Measurements from ENCODE around the gene FAM120B. TPM values are rescaled to one million over a fixed set of nuclear protein-coding genes. Genes with fewer than 3 reads are reported as not detected.

The FAM120B gene
- total and polyA plus RNA-seq, 2 experiments from 2014 or later: 7.2 to 16.7 TPM

DNA sequence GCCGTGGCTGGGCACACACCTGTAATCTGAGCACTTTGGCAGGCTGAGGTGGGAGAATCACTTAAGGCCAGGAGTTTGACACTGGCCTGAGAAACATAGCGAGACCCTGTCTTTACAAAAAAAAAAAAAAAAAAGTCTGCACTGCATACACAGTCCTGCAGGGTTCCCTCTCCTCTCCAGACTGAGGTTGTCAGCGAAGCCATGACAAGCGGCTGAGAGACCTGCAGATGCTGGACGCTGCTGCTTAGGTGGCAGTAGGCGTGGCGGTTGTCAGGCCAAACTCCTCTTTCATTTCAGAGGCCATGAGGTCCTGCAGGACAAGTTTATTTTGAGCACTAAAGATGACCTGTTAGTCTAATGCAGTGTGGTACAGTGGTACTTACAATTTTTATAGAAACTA, 86.5 kb downstream of the FAM120B start:
- Histone ChIP-seq H3K36me3 (ENCODE audit: insufficient read depth) (peaks cover 3% of the 10 kb centered on the region; the same call in 1 of the 2 replicates), H3F3A (replicated peaks; ENCODE audit: low read depth) (no peaks in the 10 kb centered on the region), H3K4me3 (no peak overlapping the region), H2AFZ (no peak overlapping the region), H4K20me1 (replicated peaks; ENCODE audit: insufficient read depth) (no peaks in the 10 kb centered on the region), H3K79me2 (replicated peaks; ENCODE audit: insufficient read depth) (no peaks in the 10 kb centered on the region), H3K4me2 (no peak overlapping the region), H3K27ac (ENCODE audit: low read depth) (no peak overlapping the region), H3K4me1 (ENCODE audit: insufficient read depth) (no peaks in the 10 kb centered on the region), H3K27me3 (ENCODE audit: insufficient read depth) (no peaks in the 10 kb centered on the region), H3K9me2 (ENCODE audit: insufficient read depth) (no peaks in the 10 kb centered on the region)
- no peaks in the 10 kb centered on the region for H3K4me1 Mint-ChIP-seq
- peaks cover 2% of the 10 kb centered on the region for H3K27me3 Mint-ChIP-seq (ENCODE audit: insufficient read depth, low read depth, poor library complexity)
- ATAC-seq (no peak; the same call in 2 of the 3 replicates), DNase-seq (ENCODE audit: low spot score) (no peak)
- H3K27ac Mint-ChIP-seq: no peak overlapping the region
- TF ChIP-seq POLR2AphosphoS5 (IDR thresholded peaks at IDR 0.05; ENCODE audit: low read depth): no peak
- TF ChIP-seq, protein P1, sequence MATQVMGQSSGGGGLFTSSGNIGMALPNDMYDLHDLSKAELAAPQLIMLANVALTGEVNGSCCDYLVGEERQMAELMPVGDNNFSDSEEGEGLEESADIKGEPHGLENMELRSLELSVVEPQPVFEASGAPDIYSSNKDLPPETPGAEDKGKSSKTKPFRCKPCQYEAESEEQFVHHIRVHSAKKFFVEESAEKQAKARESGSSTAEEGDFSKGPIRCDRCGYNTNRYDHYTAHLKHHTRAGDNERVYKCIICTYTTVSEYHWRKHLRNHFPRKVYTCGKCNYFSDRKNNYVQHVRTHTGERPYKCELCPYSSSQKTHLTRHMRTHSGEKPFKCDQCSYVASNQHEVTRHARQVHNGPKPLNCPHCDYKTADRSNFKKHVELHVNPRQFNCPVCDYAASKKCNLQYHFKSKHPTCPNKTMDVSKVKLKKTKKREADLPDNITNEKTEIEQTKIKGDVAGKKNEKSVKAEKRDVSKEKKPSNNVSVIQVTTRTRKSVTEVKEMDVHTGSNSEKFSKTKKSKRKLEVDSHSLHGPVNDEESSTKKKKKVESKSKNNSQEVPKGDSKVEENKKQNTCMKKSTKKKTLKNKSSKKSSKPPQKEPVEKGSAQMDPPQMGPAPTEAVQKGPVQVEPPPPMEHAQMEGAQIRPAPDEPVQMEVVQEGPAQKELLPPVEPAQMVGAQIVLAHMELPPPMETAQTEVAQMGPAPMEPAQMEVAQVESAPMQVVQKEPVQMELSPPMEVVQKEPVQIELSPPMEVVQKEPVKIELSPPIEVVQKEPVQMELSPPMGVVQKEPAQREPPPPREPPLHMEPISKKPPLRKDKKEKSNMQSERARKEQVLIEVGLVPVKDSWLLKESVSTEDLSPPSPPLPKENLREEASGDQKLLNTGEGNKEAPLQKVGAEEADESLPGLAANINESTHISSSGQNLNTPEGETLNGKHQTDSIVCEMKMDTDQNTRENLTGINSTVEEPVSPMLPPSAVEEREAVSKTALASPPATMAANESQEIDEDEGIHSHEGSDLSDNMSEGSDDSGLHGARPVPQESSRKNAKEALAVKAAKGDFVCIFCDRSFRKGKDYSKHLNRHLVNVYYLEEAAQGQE (IDR thresholded peaks at IDR 0.05; ENCODE audit: unreplicated experiment): no peak
- no peak for TF ChIP-seq EZH2 (IDR thresholded peaks at IDR 0.05; ENCODE audit: low read depth, unreplicated experiment)
- no peak for TF ChIP-seq ZNF331 (CRISPR knock-in tag; IDR thresholded peaks at IDR 0.05; ENCODE audit: low read depth)
- TF ChIP-seq, protein P2, sequence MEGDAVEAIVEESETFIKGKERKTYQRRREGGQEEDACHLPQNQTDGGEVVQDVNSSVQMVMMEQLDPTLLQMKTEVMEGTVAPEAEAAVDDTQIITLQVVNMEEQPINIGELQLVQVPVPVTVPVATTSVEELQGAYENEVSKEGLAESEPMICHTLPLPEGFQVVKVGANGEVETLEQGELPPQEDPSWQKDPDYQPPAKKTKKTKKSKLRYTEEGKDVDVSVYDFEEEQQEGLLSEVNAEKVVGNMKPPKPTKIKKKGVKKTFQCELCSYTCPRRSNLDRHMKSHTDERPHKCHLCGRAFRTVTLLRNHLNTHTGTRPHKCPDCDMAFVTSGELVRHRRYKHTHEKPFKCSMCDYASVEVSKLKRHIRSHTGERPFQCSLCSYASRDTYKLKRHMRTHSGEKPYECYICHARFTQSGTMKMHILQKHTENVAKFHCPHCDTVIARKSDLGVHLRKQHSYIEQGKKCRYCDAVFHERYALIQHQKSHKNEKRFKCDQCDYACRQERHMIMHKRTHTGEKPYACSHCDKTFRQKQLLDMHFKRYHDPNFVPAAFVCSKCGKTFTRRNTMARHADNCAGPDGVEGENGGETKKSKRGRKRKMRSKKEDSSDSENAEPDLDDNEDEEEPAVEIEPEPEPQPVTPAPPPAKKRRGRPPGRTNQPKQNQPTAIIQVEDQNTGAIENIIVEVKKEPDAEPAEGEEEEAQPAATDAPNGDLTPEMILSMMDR (conservative IDR thresholded peaks at IDR 0.05; ENCODE audit: low read depth in 2 of 2): no peak
- TF ChIP-seq JUNB (IDR thresholded peaks at IDR 0.05; ENCODE audit: unreplicated experiment): no peak
- TF ChIP-seq, protein P3, sequence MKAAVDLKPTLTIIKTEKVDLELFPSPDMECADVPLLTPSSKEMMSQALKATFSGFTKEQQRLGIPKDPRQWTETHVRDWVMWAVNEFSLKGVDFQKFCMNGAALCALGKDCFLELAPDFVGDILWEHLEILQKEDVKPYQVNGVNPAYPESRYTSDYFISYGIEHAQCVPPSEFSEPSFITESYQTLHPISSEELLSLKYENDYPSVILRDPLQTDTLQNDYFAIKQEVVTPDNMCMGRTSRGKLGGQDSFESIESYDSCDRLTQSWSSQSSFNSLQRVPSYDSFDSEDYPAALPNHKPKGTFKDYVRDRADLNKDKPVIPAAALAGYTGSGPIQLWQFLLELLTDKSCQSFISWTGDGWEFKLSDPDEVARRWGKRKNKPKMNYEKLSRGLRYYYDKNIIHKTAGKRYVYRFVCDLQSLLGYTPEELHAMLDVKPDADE (IDR thresholded peaks at IDR 0.05): no peak
- no peak for TF ChIP-seq ZNF114 (CRISPR knock-in tag; IDR thresholded peaks at IDR 0.05)
- no peak for TF ChIP-seq EZH2phosphoT487 (IDR thresholded peaks at IDR 0.05; ENCODE audit: unreplicated experiment)
- no peak for TF ChIP-seq CREB1 (CRISPR knock-in tag; IDR thresholded peaks at IDR 0.05; ENCODE audit: low read depth)
- no peak for TF ChIP-seq NANOG (IDR thresholded peaks at IDR 0.05; ENCODE audit: borderline replicate concordance)
- no peak for TF ChIP-seq STAT1 (IDR thresholded peaks at IDR 0.05; ENCODE audit: unreplicated experiment)
- TF ChIP-seq, protein P4, sequence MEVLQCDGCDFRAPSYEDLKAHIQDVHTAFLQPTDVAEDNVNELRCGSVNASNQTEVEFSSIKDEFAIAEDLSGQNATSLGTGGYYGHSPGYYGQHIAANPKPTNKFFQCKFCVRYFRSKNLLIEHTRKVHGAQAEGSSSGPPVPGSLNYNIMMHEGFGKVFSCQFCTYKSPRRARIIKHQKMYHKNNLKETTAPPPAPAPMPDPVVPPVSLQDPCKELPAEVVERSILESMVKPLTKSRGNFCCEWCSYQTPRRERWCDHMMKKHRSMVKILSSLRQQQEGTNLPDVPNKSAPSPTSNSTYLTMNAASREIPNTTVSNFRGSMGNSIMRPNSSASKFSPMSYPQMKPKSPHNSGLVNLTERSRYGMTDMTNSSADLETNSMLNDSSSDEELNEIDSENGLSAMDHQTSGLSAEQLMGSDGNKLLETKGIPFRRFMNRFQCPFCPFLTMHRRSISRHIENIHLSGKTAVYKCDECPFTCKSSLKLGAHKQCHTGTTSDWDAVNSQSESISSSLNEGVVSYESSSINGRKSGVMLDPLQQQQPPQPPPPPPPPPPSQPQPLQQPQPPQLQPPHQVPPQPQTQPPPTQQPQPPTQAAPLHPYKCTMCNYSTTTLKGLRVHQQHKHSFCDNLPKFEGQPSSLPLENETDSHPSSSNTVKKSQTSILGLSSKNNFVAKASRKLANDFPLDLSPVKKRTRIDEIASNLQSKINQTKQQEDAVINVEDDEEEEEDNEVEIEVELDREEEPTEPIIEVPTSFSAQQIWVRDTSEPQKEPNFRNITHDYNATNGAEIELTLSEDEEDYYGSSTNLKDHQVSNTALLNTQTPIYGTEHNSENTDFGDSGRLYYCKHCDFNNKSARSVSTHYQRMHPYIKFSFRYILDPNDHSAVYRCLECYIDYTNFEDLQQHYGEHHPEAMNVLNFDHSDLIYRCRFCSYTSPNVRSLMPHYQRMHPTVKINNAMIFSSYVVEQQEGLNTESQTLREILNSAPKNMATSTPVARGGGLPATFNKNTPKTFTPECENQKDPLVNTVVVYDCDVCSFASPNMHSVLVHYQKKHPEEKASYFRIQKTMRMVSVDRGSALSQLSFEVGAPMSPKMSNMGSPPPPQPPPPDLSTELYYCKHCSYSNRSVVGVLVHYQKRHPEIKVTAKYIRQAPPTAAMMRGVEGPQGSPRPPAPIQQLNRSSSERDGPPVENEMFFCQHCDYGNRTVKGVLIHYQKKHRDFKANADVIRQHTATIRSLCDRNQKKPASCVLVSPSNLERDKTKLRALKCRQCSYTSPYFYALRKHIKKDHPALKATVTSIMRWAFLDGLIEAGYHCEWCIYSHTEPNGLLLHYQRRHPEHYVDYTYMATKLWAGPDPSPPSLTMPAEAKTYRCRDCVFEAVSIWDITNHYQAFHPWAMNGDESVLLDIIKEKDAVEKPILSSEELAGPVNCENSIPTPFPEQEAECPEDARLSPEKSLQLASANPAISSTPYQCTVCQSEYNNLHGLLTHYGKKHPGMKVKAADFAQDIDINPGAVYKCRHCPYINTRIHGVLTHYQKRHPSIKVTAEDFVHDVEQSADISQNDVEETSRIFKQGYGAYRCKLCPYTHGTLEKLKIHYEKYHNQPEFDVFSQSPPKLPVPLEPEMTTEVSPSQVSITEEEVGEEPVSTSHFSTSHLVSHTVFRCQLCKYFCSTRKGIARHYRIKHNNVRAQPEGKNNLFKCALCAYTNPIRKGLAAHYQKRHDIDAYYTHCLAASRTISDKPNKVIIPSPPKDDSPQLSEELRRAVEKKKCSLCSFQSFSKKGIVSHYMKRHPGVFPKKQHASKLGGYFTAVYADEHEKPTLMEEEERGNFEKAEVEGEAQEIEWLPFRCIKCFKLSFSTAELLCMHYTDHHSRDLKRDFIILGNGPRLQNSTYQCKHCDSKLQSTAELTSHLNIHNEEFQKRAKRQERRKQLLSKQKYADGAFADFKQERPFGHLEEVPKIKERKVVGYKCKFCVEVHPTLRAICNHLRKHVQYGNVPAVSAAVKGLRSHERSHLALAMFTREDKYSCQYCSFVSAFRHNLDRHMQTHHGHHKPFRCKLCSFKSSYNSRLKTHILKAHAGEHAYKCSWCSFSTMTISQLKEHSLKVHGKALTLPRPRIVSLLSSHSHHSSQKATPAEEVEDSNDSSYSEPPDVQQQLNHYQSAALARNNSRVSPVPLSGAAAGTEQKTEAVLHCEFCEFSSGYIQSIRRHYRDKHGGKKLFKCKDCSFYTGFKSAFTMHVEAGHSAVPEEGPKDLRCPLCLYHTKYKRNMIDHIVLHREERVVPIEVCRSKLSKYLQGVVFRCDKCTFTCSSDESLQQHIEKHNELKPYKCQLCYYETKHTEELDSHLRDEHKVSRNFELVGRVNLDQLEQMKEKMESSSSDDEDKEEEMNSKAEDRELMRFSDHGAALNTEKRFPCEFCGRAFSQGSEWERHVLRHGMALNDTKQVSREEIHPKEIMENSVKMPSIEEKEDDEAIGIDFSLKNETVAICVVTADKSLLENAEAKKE (CRISPR knock-in tag; IDR thresholded peaks at IDR 0.05): no peak
- peaks cover 37% of the 10 kb centered on the region for H3K36me3 Mint-ChIP-seq (ENCODE audit: low read depth)
- H3K9me3 Mint-ChIP-seq: peaks cover 4% of the 10 kb centered on the region; the same call in 2 of the 3 replicates
- H3K4me3 Mint-ChIP-seq: no peak overlapping the region

Data from GM23338 (cell line).